ENCODE measurements around the gene NFATC3.

Gene NFATC3

GRCh38 chr16:68188170-68188569 lies 103.0 kb downstream of the NFATC3 start:
- no peak for DNase-seq (ENCODE audit: low read depth)

DNA sequence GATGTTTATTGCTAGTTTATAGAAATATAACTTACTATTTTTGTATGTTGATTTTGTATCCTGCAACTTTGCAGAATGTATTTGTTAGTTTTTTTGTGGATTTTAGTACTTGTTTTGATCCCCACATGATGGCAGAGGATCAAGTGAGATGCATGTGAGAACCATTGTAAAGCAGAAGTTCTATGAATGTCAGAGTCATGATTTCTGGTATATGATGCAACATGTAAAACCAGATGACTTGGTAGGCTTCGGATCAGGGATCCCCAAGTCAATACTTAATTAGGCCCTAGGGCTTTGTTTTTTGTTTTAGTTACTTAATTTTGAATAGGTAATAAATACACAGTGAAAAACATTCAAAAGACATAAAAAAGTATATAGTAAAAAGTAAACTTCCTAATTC lies 104.9 kb downstream of the NFATC3 start:
- no peak for DNase-seq (ENCODE audit: low read depth)

GRCh38 chr16:68190736-68191510 lies 105.8 kb downstream of the NFATC3 start:
- no peak for DNase-seq (ENCODE audit: low read depth)

DNA sequence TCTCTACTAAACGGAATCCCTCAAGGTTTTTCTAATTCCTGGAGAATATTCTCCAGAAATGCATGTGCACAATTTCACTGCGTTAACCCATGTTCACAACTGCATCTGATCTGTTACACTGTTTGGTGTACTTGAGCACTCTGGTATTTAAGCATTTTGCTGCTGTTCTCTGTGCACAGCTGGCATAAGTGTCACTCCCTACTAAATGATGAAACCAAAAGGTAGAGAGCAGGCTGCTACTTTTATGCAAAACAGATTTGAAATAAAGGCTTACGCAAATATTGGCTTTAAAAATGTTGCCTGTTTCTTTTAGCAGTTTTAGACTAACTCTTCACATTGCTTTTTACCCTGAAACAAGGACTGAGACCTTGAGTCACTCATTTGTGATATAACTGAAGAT lies 109.1 kb downstream of the NFATC3 start:
- no peak for DNase-seq (ENCODE audit: low read depth)

- no peak for DNase-seq (ENCODE audit: low read depth)
Measured at GRCh38 chr16:68197250-68197649, 112.1 kb downstream of the NFATC3 start.

DNA sequence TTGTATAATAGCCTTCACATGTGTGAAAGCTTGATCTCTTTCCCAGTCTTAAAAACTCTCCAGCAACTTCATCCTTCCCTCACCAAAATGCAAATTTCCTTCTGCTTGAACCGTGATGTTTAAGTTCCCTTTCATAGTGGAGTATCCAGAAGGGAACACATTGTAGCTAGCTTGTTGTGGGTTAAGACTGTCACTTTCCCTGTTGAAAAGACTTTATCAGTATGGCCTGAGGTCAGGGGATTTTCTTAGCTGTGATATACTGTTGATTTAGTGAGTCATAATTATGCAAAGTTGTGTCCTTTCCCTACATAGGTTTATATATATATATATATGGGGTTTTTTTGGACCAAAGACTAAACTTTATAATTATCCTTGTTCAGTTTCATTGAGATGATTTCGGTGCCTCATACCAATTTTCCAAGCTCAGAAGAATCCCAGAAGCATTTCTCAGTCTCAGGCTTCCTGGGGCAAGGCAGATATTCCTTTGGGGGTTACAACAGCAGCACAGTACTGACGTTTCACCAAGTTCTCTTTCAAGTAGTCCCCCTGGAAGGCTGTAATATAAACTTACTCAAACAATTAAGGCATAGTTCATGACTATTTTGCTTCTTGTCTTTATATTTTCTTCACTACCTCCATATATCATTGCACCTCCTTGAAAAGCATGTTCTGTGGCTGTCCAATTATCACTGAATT lies 115.1 kb downstream of the NFATC3 start:
- DNase-seq (ENCODE audit: low read depth) = no peak

- DNase-seq (ENCODE audit: low read depth) = no peak
Measured at GRCh38 chr16:68202091-68202519, 116.9 kb downstream of the NFATC3 start.

- no peak for DNase-seq (ENCODE audit: low read depth)
Measured at GRCh38 chr16:68206245-68206644, 121.1 kb downstream of the NFATC3 start.

- DNase-seq (ENCODE audit: low read depth) = no peak
Measured at GRCh38 chr16:68214726-68215125, 129.6 kb downstream of the NFATC3 start.

DNA sequence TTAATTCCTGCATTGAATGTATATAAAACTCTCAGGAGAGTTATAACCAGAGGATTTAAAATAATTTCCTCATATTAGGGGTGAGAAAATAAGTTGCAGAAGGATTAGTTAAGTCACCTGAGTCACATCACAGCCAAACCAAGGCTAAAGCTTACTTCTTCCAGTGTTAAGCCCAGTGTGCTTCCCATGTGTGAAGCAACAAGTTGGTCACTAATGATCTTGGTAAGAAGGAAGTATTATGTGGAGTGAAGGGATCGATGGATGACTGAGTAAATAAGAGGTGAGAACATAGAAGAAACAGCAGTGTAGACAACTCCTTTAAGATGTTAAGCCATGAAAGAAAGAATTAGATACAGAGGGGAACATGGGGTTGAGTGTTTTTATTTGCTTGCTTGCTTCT lies 130.1 kb downstream of the NFATC3 start:
- DNase-seq (ENCODE audit: low read depth) = no peak

DNA sequence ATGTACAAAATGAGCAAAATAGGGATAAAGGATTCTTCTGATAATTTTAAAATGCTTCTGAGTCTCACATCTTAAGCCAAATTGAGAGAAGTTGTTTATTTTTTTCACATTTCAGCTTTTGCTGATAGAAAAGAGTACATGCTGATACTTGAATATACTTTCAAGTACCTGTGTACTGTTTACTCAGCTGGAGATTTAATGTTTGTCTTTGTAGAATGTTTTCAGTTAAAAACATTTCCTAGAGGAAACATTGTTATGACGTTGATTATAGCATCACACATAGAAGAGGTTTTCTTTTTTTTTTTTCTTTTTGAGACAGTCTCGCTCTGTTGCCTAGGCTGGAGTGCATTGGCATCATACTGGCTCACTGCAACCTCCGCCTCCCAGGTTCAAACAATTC lies 131.1 kb downstream of the NFATC3 start:
- DNase-seq (ENCODE audit: low read depth) = no peak

GRCh38 chr16:68217506-68217905 lies 132.3 kb downstream of the NFATC3 start:
- DNase-seq (ENCODE audit: low read depth) = no peak

GRCh38 chr16:68219725-68220351 lies 134.7 kb downstream of the NFATC3 start:
- DNase-seq (ENCODE audit: low read depth) = no peak

DNA sequence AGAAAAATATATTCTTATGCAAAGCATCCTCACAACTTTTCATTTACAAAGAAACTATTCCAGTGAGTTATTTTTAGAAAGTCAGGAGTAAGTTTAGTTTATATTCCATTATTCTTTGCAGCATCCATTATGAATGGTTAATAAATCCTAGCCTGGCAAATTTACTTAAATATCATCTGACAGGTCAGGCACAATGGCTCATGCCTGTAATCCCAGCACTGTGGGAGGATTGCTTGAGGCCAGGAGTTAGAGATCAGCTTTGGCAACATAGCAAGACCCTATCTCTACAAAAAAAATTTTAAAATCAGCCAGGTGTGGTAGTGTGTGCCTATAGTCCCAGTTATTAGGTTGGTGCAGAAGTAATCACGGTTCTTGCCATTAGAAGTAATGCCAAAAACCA lies 137.9 kb downstream of the NFATC3 start:
- DNase-seq (ENCODE audit: low read depth) = no peak

GRCh38 chr16:68226116-68226515 lies 140.9 kb downstream of the NFATC3 start:
- DNase-seq (ENCODE audit: low read depth) = no peak

DNA sequence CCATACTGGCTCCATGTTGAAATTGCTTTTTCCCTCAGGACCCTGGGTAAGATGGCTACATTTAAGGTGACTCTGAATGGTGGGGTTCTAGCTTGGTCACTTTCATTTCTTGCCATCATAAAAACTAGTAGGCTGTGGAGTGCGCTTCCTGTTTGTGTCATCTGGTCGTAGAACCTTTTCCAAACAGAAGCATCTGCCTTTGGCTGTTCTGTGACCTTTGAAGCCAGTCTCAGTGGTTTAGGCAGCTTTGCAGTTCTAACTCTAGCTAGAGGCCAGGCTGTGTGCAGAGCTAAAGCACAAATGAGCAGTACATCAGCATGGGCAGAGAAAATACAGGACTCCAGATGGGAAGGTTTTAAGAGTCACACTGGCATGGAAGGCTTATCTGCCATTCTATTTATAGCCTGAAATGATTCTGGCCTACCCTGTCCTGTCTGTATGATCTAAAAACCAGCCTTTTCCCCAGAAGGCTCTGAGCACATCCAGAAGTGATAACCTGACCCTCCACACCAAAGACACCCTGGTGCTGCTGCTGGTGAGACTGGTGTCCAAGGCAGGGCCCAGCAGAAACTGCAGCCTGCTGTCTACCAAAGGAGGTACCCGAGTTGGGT lies 142.1 kb downstream of the NFATC3 start:
- DNase-seq (ENCODE audit: low read depth) = no peak

DNA sequence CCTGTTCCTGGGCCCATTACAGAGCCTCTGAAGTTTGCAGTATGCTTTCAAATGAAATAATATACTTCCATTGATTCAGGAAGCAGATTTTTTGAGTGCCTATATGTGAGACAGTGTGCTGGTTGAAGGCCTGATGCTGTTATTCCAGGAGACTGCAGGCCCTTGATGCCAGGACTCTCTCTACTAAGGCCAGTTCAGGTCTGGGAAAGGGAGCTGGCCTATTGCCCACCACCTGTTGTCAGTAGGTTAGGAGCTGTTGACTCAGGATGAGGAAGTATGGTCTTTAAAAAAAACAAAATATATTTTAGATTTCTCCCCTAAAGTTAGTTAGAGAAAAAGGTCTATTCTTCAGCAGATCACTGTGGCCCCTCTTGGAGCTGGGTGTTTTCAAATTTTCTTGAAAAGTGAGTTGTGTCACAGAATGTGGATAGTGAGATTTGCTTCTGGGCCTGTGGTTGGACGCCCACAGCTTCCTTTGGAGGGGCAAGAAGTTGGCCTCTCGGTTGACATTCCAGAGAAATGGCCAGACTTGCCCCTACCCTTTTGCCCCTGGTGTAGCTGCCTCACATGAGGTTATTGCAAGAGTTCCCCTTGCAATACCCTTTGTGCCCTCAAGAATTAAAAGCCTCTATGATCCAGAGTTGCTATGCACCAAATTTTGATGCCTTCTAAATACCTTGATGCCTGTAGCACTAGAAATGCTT lies 142.8 kb downstream of the NFATC3 start:
- DNase-seq (ENCODE audit: low read depth) = no peak

DNA sequence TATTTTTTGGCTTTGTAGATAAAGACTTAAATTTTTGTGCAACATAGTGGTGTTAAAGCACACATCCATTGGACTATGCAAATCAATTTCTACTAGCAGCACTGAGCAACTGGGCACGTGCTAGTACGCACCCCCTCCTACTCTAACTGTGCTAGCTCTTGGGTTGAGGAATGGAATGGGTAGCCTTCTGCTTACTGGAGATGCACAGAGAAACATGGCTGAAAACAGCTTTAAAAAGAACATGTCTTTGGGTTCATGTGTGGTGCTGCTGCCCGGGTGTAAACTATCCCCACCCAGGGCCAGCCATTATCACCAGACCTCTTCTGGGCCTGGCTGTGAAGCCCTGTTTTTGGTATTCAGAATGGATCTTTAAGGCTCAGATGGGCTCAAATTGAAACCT lies 143.5 kb downstream of the NFATC3 start:
- DNase-seq (ENCODE audit: low read depth) = no peak

- DNase-seq (ENCODE audit: low read depth) = peak; percentile 31
Measured at GRCh38 chr16:68229431-68230175, 144.4 kb downstream of the NFATC3 start.

GRCh38 chr16:68230176-68230571 lies 145.0 kb downstream of the NFATC3 start:
- DNase-seq (ENCODE audit: low read depth) = no peak

DNA sequence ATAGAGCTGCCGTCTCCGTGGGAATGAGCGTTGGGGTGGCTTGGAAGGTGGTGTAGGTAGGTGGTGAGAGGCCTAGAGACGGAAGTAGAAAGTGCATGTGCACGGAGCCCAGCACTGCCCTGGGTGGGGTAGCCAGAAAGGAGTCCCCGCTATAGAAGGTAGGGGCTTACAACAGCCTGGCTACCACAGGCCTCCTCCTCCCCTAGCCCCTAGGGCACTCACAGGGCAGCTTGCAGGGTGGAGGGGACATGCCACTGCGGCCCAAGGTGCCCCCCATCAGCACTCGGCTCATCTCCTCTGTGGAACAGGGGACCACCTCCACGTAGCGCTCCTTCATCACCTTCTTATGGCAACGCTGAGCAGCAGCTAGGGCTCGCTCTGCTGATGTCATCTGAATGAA lies 145.8 kb downstream of the NFATC3 start:
- DNase-seq (ENCODE audit: low read depth) = no peak
